ENCODE results near the gene CAMK1. TPM values are rescaled to one million over a fixed set of nuclear protein-coding genes. Genes with fewer than 3 reads are reported as not detected.

The CAMK1 gene
- 38.5 and 52.0 TPM in 2 replicates for total RNA-seq

DNA sequence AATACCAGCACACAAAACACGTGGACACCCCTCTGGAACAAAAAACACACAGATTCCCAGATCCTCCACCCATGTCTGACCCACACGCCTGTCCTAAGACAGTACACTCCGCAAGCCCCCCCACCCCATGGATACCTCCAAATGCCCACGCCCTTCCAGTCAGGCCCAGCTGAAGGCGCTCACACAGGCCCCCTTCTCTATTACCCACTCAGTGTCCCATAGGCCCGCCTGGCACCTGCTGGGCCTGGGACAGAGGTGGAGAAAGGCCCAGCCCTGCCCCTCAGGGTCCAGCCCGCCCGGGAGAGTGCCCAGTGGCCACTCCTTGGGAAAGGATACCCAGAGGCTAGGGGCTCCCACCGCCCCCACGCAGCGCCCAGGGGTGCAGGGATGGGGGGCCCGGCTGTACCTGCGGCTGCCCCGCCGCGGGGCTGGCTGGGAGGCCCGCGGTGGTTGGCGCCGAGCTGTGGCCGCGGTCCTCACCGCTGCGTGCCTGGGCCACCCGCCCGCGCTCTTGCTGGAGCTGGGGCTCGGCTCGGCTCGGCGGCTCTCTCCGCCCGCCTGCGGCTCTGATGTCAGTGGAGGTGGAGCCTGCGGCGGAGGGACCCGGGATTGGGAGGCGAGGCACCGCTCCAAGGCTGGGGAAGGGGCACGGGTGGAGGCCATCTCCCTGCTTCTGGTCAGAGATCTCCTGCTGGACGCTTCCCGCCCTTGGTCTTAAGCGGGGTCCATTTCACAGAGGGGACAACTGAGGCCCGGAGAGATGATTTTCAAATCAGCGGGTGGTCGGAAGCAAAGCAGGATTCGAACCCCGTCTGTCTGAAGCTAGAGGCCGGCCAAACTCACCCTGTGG lies at the start of gene CAMK1:
Gene CAMK1 (minus strand): TSS at position 522 of the 850 bp plus-strand sequence. CDS start 2,198 bp downstream, outside the sequence.

DNA sequence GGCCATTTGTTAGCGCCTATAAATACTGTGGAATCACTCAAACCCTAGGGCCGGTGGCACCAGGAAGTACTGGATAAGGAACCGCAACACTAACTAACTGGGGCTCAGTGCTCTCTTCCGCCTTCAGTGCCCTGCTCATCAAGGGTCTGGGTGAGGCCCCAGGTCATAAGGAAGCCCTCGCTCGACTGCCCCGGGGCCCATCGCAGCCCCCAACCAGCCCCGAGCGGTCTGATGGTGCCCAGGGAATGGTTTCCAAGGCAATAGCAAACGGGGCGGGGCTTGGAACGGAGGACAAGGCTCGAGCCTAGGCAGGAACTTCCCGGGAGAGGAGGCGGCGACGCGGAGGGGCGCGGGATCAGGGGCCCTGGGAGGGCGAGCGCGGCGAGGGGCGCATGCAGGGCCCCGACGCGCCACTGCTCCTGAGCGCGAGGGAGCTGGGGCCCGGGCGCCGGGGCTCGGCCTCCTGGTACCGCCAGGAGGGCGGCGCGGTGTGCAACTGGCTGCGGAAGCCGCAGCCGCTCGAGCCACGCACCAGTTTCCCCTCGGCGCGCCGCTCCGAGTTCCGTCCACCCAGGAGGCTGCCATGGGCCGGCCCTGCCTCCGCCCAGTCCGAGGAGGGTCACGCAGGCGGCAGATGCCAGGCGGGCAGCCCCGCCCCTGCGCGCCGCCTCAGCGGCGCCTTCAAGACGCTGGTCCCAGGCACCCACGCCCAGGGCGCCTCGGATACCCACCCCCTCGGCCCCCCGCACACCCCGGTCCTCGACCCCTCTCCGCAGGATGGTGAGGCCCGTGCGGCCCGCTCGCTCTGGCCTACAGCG lies 40.1 kb upstream of the CAMK1 start, which contains the start of gene TTLL3:
Gene TTLL3 (plus strand): TSS at position 648 of the 818 bp plus-strand sequence. CDS start 400 bp downstream, outside the sequence.

DNA sequence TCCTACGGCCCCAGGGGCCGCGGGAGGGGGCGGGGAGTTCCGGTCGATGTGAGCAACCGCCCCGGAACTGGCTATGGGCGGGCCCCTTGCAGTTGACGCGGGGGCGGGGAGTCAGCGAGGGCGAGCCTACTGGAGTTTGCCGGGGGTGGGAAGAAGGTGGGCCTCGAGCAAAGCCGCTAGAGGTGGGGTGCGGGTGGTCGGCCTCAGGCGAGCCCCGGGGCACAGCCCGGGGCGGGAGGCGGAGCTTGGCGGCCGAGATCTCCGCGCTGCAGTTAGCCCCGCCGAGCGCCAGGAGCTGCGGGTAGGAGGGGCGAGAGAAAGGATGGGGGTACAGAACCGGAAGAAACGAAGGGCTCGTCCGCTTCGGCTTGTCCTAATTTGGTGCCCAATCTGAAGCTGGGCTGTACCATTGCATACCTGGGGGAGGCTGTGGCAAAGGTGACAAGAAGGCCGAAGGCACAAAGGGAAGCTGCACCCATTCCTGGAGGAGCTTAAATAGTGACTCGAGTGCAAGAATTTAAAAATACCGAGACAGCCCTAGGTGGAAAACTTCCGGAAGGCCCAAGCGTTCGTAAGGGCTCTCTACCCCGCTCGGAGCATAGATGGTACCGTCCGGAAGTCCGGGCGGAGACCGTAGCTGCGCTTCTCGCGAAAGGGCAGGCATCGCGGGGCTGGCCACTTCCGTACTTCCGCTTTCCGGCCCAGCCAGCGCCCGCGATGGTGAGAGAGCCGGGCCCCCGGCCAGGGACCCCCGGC lies 22.8 kb upstream of the CAMK1 start, which contains the start of the genes ARPC4 and TADA3:
Gene ARPC4 (plus strand): TSS at position 678 of the 756 bp plus-strand sequence. CDS start 40 bp downstream, at position 718.
Gene TADA3 (minus strand): TSS at position 69 of the 756 bp plus-strand sequence. CDS start 1,007 bp downstream, outside the sequence.

DNA sequence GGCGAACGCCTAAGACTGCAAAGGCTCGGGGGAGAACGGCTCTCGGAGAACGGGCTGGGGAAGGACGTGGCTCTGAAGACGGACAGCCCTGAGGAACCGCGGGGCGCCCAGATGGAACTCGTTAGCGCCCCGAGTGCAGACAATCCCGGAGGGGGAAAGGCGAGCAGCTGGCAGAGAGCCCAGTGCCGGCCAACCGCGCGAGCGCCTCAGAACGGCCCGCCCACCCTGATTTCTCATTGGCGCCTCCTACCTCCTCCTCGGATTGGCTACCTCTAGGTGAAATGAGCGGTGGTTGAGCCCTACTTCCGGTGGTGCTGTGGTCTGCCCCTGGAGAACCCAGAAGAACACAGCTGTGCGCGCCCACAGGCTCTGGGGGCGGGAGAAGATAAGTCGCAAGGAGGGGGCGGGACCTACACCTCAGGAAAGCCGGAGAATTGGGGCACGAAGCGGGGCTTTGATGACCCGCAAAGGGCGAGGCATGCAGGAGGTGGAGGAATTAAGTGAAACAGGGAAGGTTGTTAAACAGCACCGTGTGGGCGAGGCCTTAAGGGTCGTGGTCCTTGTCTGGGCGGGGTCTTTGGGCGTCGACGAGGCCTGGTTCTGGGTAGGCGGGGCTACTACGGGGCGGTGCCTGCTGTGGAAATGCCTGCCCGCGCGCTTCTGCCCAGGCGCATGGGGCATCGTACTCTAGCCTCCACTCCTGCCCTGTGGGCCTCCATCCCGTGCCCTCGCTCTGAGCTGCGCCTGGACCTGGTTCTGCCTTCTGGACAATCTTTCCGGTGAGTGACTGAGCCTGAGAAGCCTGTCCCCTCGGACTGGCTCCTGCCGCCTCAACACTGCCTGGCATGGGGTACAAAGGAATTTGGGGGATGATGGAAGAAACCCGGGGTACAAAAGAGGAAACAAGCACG lies 19.8 kb downstream of the CAMK1 start, which contains the start of gene OGG1:
Gene OGG1 (plus strand): TSS at position 308 of the 911 bp plus-strand sequence. CDS start 335 bp downstream, at position 643.

DNA sequence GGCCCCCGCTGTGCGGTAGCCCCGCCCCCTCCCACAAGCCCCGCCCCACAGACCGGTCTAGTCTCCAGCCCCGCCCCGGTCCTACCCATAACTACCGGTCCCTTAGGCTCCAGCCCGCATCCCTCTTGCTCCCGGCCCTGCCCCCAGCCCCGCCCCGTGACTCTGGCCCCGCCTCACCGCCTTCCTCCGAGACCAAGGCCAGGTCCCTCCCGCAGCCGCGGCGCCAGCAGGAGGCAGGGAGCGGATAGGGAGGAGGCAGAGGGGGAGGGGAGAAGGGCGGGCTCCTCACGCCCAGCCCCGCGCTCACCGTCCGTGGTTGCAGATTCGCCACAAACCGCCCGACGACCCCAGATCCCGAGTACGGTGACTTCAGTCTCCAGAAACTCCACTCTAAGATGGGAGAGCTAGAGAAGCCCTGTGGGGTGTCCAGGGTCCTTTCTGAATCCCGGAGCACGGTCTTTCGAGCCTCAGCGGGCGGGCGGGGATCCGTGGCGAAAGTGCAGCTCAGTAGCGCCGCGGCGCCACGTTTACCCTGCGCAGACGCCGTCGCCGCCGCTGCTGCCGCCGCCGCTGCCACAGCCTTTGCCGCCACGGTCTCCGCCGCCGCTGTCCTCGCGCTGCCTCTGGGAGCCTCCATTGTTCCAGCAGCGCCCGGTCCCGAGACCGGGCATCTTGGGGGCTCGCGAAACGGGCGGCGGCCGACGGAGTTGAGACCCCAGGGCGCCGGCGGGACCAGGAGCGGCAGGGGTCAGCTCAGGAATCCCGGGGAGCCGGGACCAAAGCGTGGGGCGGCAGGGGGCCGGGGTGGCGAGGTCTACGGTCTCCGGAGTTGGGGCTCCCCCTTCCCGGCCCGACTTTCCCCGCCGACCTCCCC lies 38.3 kb downstream of the CAMK1 start, which contains the start of gene BRPF1:
Gene BRPF1 (plus strand): TSS at position 530 of the 874 bp plus-strand sequence. CDS start 2,406 bp downstream, outside the sequence.

Other genes with a start within 250 kb of the CAMK1 start
- under 0.01 TPM in 2 replicates for gene LHFPL4, start 216.1 kb downstream of the CAMK1 start, total RNA-seq
- gene MTMR14, start 120.4 kb downstream of the CAMK1 start, total RNA-seq = 30.1 and 39.3 TPM in 2 replicates
- gene CPNE9, start 66.1 kb downstream of the CAMK1 start, total RNA-seq = under 0.01 TPM in 1 of 2 replicates, not detected in the other
- gene BRPF1, start 38.2 kb downstream of the CAMK1 start, total RNA-seq = 10.1 and 14.3 TPM in 2 replicates
- gene OGG1, start 20.0 kb downstream of the CAMK1 start, total RNA-seq = 23.5 and 24.7 TPM in 2 replicates
- gene TADA3, start 22.5 kb upstream of the CAMK1 start, total RNA-seq = 39.2 and 62.9 TPM in 2 replicates
- 168 and 191 TPM in 2 replicates for gene ARPC4, start 23.1 kb upstream of the CAMK1 start, total RNA-seq
- 20.3 and 43.4 TPM in 2 replicates for gene TTLL3, start 40.3 kb upstream of the CAMK1 start, total RNA-seq
- 19.5 and 19.7 TPM in 2 replicates for gene RPUSD3, start 74.1 kb upstream of the CAMK1 start, total RNA-seq
- gene CIDEC, start 110.3 kb upstream of the CAMK1 start, total RNA-seq = not detected in 2 replicates
- gene JAGN1, start 120.7 kb upstream of the CAMK1 start, total RNA-seq = 26.3 and 43.4 TPM in 2 replicates
- gene IL17RE, start 132.9 kb upstream of the CAMK1 start, total RNA-seq = 0.52 and 0.63 TPM in 2 replicates
- gene IL17RC, start 147.2 kb upstream of the CAMK1 start, total RNA-seq = 25.4 and 37.8 TPM in 2 replicates
- 20.0 and 45.3 TPM in 2 replicates for gene CRELD1, start 163.9 kb upstream of the CAMK1 start, total RNA-seq
- gene PRRT3, start 182.5 kb upstream of the CAMK1 start, total RNA-seq = 1.9 and 3.0 TPM in 2 replicates
- gene EMC3, start 216.9 kb upstream of the CAMK1 start, total RNA-seq = 67.1 and 70.9 TPM in 2 replicates

Measured in bronchial smooth muscle cell (primary cell).